K562 (cell line): ENCODE data around the gene NEMF. TPM values are rescaled to one million over a fixed set of nuclear protein-coding genes. Genes with fewer than 3 reads are reported as not detected.

Experiments
- ATAC-seq: fragments of 200-7000 bp; cut with Tn5 transposase; 3 replicates; pipeline ENCODE4 v1.9.1; 2020; ENCODE audit warnings: moderate library complexity
- BruUV-seq: library from RNA; stranded (reverse); fragments of 400-500 nt; replicated peaks from 2 replicates; lab custom pipeline; 2021; lab: Mats Ljungman, UMichigan
- CTCF ChIA-PET: fragments of 300-600 bp; formaldehyde crosslinking; extraction: SDS; loops from one replicate; lab custom pipeline; 2021; ENCODE audit warnings: low intra/inter-chr PET ratio; lab: Yijun Ruan, JAX
- POLR2A ChIA-PET: fragments of 300-600, 350-650 bp; sonication (Branson Sonifier 250); formaldehyde crosslinking; extraction: SDS; loops from one replicate; lab custom pipeline; 2021; ENCODE audit warnings: antibody characterized with exemption, inconsistent platforms; lab: Yijun Ruan, JAX
- DNase-seq, 4 experiments: peaks; one replicate each; pipeline versions ENCODE4 v3.0.0 to v3.0.0-alpha.2; 2011 to 2018; ENCODE audit warnings: low spot score in 3 of 4, mixed read lengths in 3 of 4; ENCODE audit errors: extremely low read depth in 1 of 4
- FAIRE-seq: peaks from 2 replicates; lab custom pipeline; 2011; peaks lifted over from hg19 to GRCh38; lab: Jason Lieb, UNC
- H2AFZ ChIP-seq: 2 replicates; pipeline ENCODE4 v1.6.0; 2011; ENCODE audit warnings: low read depth, low read length, control low read depth, inconsistent platforms
- H3K27ac ChIP-seq: fragments of 200-600 bp; 3 replicates; pipeline ENCODE4 v1.8.0; 2011; ENCODE audit warnings: low read depth, mild to moderate bottlenecking, control low read depth, inconsistent platforms, low read length, moderate library complexity, mixed read lengths; ENCODE audit errors: extremely low read depth
- H3K27me3 ChIP-seq, 2 experiments: fragments of 300-600 bp in 1 of 2; 2 replicates in 1 of 2; 3 replicates in 1 of 2; pipeline versions ENCODE4 v1.6.0 to v1.8.0; 2011; ENCODE audit warnings: inconsistent platforms in 2 of 2, low read length in 2 of 2, mild to moderate bottlenecking in 1 of 2, mixed read lengths in 1 of 2, moderate library complexity in 1 of 2; ENCODE audit not compliant: control insufficient read depth in 2 of 2, insufficient read depth in 2 of 2
- H3K36me3 ChIP-seq: fragments of 300-600 bp; 3 replicates; pipeline ENCODE4 v1.8.0; 2011; ENCODE audit warnings: mild to moderate bottlenecking, low read length, inconsistent platforms; ENCODE audit not compliant: control insufficient read depth, insufficient read depth
- H3K4me1 ChIP-seq, 2 experiments: fragments of 200-600 bp in 1 of 2; replicated peaks in 1 of 2; 2 replicates in 1 of 2; 3 replicates in 1 of 2; pipeline versions ENCODE4 v1.5.1 to v1.8.0; 2011; ENCODE audit warnings: inconsistent platforms in 2 of 2, low read length in 2 of 2, mild to moderate bottlenecking in 1 of 2, mixed read lengths in 1 of 2, moderate library complexity in 1 of 2; ENCODE audit not compliant: control insufficient read depth in 2 of 2, insufficient read depth in 2 of 2
- H3K4me2 ChIP-seq: 2 replicates; pipeline ENCODE4 v1.6.1; 2011; ENCODE audit warnings: low read length, control low read depth, inconsistent platforms, mixed read lengths; ENCODE audit not compliant: insufficient read depth
- H3K4me3 ChIP-seq: fragments of 200-600 bp; sonication (generic), shearing (Covaris generic); 2 replicates; pipeline ENCODE4 v1.5.1; 2016; ENCODE audit warnings: control low read depth, inconsistent platforms
- H3K79me2 ChIP-seq: fragments of 200-600 bp; 3 replicates; pipeline ENCODE4 v1.8.0; 2011; ENCODE audit warnings: low read length, inconsistent platforms; ENCODE audit not compliant: control insufficient read depth, insufficient read depth
- H3K9ac ChIP-seq, 2 experiments: 2 replicates each; pipeline versions ENCODE4 v1.6.0 to v1.6.1; 2011; ENCODE audit warnings: low read depth in 2 of 2, low read length in 2 of 2, control low read depth in 1 of 2, inconsistent platforms in 1 of 2, mild to moderate bottlenecking in 1 of 2, mixed read lengths in 1 of 2; ENCODE audit not compliant: insufficient read depth in 1 of 2
- H3K9me1 ChIP-seq: one replicate; pipeline ENCODE4 v1.6.0; 2011; ENCODE audit warnings: inconsistent platforms, mild to moderate bottlenecking, low read length, moderate library complexity; ENCODE audit not compliant: control insufficient read depth, insufficient read depth
- H3K9me3 ChIP-seq: replicated peaks from 2 replicates; pipeline ENCODE4 v1.5.1; 2011; ENCODE audit warnings: low read depth, low read length, inconsistent platforms; ENCODE audit not compliant: control insufficient read depth, insufficient read depth
- H4K20me1 ChIP-seq: replicated peaks from 2 replicates; pipeline ENCODE4 v1.6.1; 2011; ENCODE audit warnings: low read length, inconsistent platforms, mixed read lengths; ENCODE audit not compliant: control insufficient read depth, insufficient read depth
- FUS ChIP-seq: fragments of 200-400 bp; formaldehyde crosslinking; optimal IDR thresholded peaks from 2 replicates; pipeline ENCODE3; 2017; ENCODE audit warnings: low read depth, low read length
- NCOA6 ChIP-seq: fragments of 450-650 bp; IDR thresholded peaks from 2 replicates; pipeline ENCODE4 v1.6.1; 2017; ENCODE audit warnings: mild to moderate bottlenecking
- POLR2A ChIP-seq: fragments of 450-650 bp; conservative IDR thresholded peaks from 2 replicates; pipeline ENCODE4 v1.6.1; 2016
- RBFOX2 ChIP-seq: fragments of 200-400 bp; formaldehyde crosslinking; IDR thresholded peaks from 2 replicates; pipeline ENCODE4 v1.6.1; 2017; ENCODE audit warnings: low read depth, mild to moderate bottlenecking, low read length, moderate library complexity
- RBM25 ChIP-seq: fragments of 200-400 bp; formaldehyde crosslinking; IDR thresholded peaks from 2 replicates; pipeline ENCODE4 v1.6.1; 2018; ENCODE audit warnings: low read length, low read depth, moderate library complexity; ENCODE audit not compliant: severe bottlenecking
- ZFP1 ChIP-seq: fragments of 450-650 bp; formaldehyde crosslinking; IDR thresholded peaks from 2 replicates; pipeline ENCODE4 v1.4.0; 2020; ENCODE audit warnings: mild to moderate bottlenecking, mixed read lengths
- ZNF584 ChIP-seq: fragments of 200-800 bp; sonication (Bioruptor generic); IDR thresholded peaks from 2 replicates; pipeline ENCODE4 v1.6.1; 2016; ENCODE audit warnings: low read depth, mild to moderate bottlenecking, missing genetic modification characterization, missing compliant biosample characterization
- WGBS: fragments of 100-300 bp; shearing (Covaris generic); methylation state at CpG from one replicate; pipeline ENCODE4 v1.1.6; 2016; ENCODE audit warnings: low coverage, mixed read lengths; ENCODE audit not compliant: insufficient coverage; ENCODE audit errors: missing lambda C conversion rate; 5-methylcytosine and 5-hydroxymethylcytosine counted together
- in situ Hi-C: fragments of 300-500 bp; cut with MboI; formaldehyde crosslinking; loops from 4 replicates; pipeline ENCODE4 v1.15.0; 2018; ENCODE audit warnings: inconsistent platforms, mixed read lengths
- intact Hi-C: fragments of 100-400 bp; cut with micrococcal nuclease; formaldehyde crosslinking; loops from 2 replicates; pipeline ENCODE4 v1.14.2; 2022
- polyA plus RNA-seq, 8 experiments: library from polyadenylated mRNA; depleted of rRNA in 4 of 8; stranded (reverse) in 5 of 8; unstranded in 3 of 8; fragments of >200 nt; fragmentation: Nextera tagmentation in 2 of 8; fragmentation: Illumina TruSeq in 1 of 8; extraction: Ambion mirVana in 2 of 8; extraction: Trizol in 1 of 8; gene quantifications; 2 replicates each; pipeline versions ENCODE4 v1.2.1 to v1.2.3, GENCODE V29; 2011 to 2014; ENCODE audit warnings: inconsistent platforms in 1 of 8, missing spikeins in 1 of 8
- total RNA-seq, 7 experiments: library from RNA; depleted of rRNA in 6 of 7; stranded (reverse); fragments of >200 nt in 6 of 7; fragmentation: Illumina TruSeq in 2 of 7; extraction: Trizol in 2 of 7; gene quantifications; 2 replicates each; pipeline versions ENCODE4 v1.2.1 to v1.2.3, GENCODE V29; 2011 to 2021; ENCODE audit warnings: low replicate concordance in 1 of 7
- TF ChIP-seq, protein P1 (sequence below): fragments of 200-800 bp; sonication (Bioruptor generic); IDR thresholded peaks from 2 replicates; pipeline ENCODE4 v1.6.1; 2016; ENCODE audit warnings: missing genetic modification characterization, missing compliant biosample characterization
- TF ChIP-seq, protein P2 (sequence below): fragments of 450-650 bp; IDR thresholded peaks from 2 replicates; pipeline ENCODE4 v1.6.1; 2017; ENCODE audit warnings: antibody characterized with exemption, mild to moderate bottlenecking

Gene NEMF
- total and polyA plus RNA-seq, 9 of the 15 experiments (the other 6 are each of a cell fraction or from before 2014, with no cell fraction given), result 38.8 to 94.4 (median 61.0) TPM

DNA sequence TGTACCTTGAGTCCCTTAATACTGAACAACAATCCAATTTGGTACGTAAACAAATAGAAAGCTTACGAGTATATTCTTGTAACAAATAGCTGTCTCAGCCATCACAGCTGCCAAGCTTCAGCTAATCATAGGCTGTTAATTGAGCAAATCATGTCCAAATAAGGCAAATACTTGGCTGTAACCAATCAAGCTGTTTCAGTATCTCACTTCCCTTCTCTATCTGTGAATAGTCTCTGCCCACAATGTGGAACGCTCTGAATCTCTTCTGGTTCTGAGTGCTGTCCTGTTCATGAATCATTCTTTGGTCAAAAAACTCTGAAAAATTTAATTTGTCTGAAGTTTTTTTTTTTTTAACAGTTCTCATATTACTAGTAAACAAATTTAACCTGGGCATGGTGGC is 5.8 kb upstream of the NEMF start:
- H3K4me3 ChIP-seq, result no peak overlapping the region
- H2AFZ ChIP-seq, result peak overlapping the region; percentile 86
- WGBS, result 13% methylated on average over 3 of the region's 3 CpGs
- POLR2A ChIA-PET, result interaction anchor here (0.6 to 2.0 kb wide), 5 partner anchors 10 to 388 kb away, joined by 3 to 6 read pairs (median 3); no protein-coding TSS in a partner anchor
- peaks cover 7 to 15% of the 10 kb centered on the region in 2 experiments; a peak in 4 of 5 replicates for H3K4me1 ChIP-seq
- BruUV-seq, result no TSS peak
- no peaks in the 10 kb centered on the region for H3K9me3 ChIP-seq
- peak overlapping the region in 1 of 2 experiments; percentile 50; a peak in 2 of 4 replicates for H3K9ac ChIP-seq
- FAIRE-seq (no peak), DNase-seq (peak in 2 of 4 experiments; percentile 43 to 62), ATAC-seq (peak; percentile 52)
- H3K27me3 ChIP-seq, result no peaks in the 10 kb centered on the region
- in situ Hi-C loops, result loop anchor here (25.0 kb wide), 1 partner anchor 679 kb away; the partner anchor contains the start of gene MAP4K5
- no peaks in the 10 kb centered on the region for H4K20me1 ChIP-seq
- intact Hi-C loops, result no loop called here
- H3K36me3 ChIP-seq, result no peaks in the 10 kb centered on the region
- H3K4me2 ChIP-seq, result peak overlapping the region; percentile 45
- no peaks in the 10 kb centered on the region for H3K9me1 ChIP-seq
- peak overlapping the region; percentile 63 for H3K27ac ChIP-seq
- H3K79me2 ChIP-seq, result no peaks in the 10 kb centered on the region
- CTCF ChIA-PET, result no interaction called here
- TF ChIP-seq RBFOX2 (peak; percentile 49), POLR2A (0 out of 2 replicates have a peak, but pooled peaks have one; percentile 39), ZFP1 (CRISPR knock-in tag) (no peak), RBM25 (peak; percentile 17), NCOA6 (no peak), FUS (no peak), ZNF584 (CRISPR knock-in tag) (peak; percentile 55; the same call in 1 of the 2 replicates)
- TF ChIP-seq, protein P1, sequence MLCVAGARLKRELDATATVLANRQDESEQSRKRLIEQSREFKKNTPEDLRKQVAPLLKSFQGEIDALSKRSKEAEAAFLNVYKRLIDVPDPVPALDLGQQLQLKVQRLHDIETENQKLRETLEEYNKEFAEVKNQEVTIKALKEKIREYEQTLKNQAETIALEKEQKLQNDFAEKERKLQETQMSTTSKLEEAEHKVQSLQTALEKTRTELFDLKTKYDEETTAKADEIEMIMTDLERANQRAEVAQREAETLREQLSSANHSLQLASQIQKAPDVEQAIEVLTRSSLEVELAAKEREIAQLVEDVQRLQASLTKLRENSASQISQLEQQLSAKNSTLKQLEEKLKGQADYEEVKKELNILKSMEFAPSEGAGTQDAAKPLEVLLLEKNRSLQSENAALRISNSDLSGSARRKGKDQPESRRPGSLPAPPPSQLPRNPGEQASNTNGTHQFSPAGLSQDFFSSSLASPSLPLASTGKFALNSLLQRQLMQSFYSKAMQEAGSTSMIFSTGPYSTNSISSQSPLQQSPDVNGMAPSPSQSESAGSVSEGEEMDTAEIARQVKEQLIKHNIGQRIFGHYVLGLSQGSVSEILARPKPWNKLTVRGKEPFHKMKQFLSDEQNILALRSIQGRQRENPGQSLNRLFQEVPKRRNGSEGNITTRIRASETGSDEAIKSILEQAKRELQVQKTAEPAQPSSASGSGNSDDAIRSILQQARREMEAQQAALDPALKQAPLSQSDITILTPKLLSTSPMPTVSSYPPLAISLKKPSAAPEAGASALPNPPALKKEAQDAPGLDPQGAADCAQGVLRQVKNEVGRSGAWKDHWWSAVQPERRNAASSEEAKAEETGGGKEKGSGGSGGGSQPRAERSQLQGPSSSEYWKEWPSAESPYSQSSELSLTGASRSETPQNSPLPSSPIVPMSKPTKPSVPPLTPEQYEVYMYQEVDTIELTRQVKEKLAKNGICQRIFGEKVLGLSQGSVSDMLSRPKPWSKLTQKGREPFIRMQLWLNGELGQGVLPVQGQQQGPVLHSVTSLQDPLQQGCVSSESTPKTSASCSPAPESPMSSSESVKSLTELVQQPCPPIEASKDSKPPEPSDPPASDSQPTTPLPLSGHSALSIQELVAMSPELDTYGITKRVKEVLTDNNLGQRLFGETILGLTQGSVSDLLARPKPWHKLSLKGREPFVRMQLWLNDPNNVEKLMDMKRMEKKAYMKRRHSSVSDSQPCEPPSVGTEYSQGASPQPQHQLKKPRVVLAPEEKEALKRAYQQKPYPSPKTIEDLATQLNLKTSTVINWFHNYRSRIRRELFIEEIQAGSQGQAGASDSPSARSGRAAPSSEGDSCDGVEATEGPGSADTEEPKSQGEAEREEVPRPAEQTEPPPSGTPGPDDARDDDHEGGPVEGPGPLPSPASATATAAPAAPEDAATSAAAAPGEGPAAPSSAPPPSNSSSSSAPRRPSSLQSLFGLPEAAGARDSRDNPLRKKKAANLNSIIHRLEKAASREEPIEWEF (CRISPR knock-in tag), result no peak
- TF ChIP-seq, protein P2, sequence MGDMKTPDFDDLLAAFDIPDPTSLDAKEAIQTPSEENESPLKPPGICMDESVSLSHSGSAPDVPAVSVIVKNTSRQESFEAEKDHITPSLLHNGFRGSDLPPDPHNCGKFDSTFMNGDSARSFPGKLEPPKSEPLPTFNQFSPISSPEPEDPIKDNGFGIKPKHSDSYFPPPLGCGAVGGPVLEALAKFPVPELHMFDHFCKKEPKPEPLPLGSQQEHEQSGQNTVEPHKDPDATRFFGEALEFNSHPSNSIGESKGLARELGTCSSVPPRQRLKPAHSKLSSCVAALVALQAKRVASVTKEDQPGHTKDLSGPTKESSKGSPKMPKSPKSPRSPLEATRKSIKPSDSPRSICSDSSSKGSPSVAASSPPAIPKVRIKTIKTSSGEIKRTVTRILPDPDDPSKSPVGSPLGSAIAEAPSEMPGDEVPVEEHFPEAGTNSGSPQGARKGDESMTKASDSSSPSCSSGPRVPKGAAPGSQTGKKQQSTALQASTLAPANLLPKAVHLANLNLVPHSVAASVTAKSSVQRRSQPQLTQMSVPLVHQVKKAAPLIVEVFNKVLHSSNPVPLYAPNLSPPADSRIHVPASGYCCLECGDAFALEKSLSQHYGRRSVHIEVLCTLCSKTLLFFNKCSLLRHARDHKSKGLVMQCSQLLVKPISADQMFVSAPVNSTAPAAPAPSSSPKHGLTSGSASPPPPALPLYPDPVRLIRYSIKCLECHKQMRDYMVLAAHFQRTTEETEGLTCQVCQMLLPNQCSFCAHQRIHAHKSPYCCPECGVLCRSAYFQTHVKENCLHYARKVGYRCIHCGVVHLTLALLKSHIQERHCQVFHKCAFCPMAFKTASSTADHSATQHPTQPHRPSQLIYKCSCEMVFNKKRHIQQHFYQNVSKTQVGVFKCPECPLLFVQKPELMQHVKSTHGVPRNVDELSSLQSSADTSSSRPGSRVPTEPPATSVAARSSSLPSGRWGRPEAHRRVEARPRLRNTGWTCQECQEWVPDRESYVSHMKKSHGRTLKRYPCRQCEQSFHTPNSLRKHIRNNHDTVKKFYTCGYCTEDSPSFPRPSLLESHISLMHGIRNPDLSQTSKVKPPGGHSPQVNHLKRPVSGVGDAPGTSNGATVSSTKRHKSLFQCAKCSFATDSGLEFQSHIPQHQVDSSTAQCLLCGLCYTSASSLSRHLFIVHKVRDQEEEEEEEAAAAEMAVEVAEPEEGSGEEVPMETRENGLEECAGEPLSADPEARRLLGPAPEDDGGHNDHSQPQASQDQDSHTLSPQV, result no peak
